ENCODE data around the gene FAM163B. TPM values are rescaled to one million over a fixed set of nuclear protein-coding genes. Genes with fewer than 3 reads are reported as not detected.

The FAM163B gene
- total RNA-seq, 1 donor from 2014 or later, result not detected

- no peak for TF ChIP-seq CTCF (IDR thresholded peaks at IDR 0.05)
- Mint-ChIP-seq H3K9me3 (ENCODE audit: unreplicated experiment) (no peaks in the 10 kb centered on the region), H3K36me3 (ENCODE audit: unreplicated experiment) (no peaks in the 10 kb centered on the region), H3K4me1 (ENCODE audit: unreplicated experiment) (peaks cover 22% of the 10 kb centered on the region), H3K4me3 (ENCODE audit: unreplicated experiment) (no peak overlapping the region), H3K27me3 (ENCODE audit: unreplicated experiment) (peaks cover 3% of the 10 kb centered on the region), H3K27ac (ENCODE audit: unreplicated experiment) (no peak overlapping the region)
- no peak for DNase-seq (ENCODE audit: extremely low spot score, unreplicated experiment)
Measured at GRCh38 chr9:133527444-133527920, 81.7 kb downstream of the FAM163B start.

Other genes starting within 250 kb of the FAM163B start
- gene SURF4, start 233.3 kb downstream of the FAM163B start, total RNA-seq, result 190 and 201 TPM in 2 replicates
- 3.5 and 5.1 TPM in 2 replicates for gene STKLD1, start 233.0 kb downstream of the FAM163B start, total RNA-seq
- gene REXO4, start 191.4 kb downstream of the FAM163B start, total RNA-seq, result 22.2 and 22.8 TPM in 2 replicates
- 7.4 and 8.8 TPM in 2 replicates for gene ADAMTS13, start 187.0 kb downstream of the FAM163B start, total RNA-seq
- gene CACFD1, start 149.4 kb downstream of the FAM163B start, total RNA-seq, result 28.9 and 29.3 TPM in 2 replicates
- 8.0 and 8.4 TPM in 2 replicates for gene SLC2A6, start 130.3 kb downstream of the FAM163B start, total RNA-seq
- not detected in 2 replicates for gene MYMK, start 84.4 kb downstream of the FAM163B start, total RNA-seq
- 0.10 and 0.11 TPM in 2 replicates for gene ADAMTSL2, start 74.7 kb downstream of the FAM163B start, total RNA-seq
- gene DBH, start 27.0 kb upstream of the FAM163B start, total RNA-seq, result not detected in 2 replicates
- gene SARDH, start 129.0 kb upstream of the FAM163B start, total RNA-seq, result 0.21 and 0.56 TPM in 2 replicates

Measured in osteocyte (in vitro differentiated cells).